K562 (cell line): ENCODE data around the gene ZNF17. TPM values are rescaled to one million over a fixed set of nuclear protein-coding genes. Genes with fewer than 3 reads are reported as not detected.

Experiments used
- ATF6 ChIP-seq: sonication (generic); formaldehyde crosslinking; IDR thresholded peaks from 2 replicates; pipeline ENCODE4 v1.4.0; 2020; ENCODE audit warnings: mild to moderate bottlenecking, missing genetic modification reagents
- ATF7 ChIP-seq: fragments of 450-650 bp; IDR thresholded peaks from 2 replicates; pipeline ENCODE4 v1.7.1; 2014; ENCODE audit warnings: mild to moderate bottlenecking, moderate library complexity
- CC2D1A ChIP-seq: fragments of 450-650 bp; IDR thresholded peaks from 2 replicates; pipeline ENCODE4 v1.6.1; 2017; ENCODE audit warnings: mild to moderate bottlenecking
- CHD1 ChIP-seq: fragments of 200-600 bp; sonication (generic); IDR thresholded peaks from one replicate; pipeline ENCODE4 v1.6.1; 2012; ENCODE audit warnings: mild to moderate bottlenecking, moderate library complexity, low read length, inconsistent platforms
- HNRNPH1 ChIP-seq: fragments of 200-400 bp; formaldehyde crosslinking; optimal IDR thresholded peaks from 2 replicates; pipeline ENCODE3; 2017; ENCODE audit warnings: low read depth, mild to moderate bottlenecking, low read length, moderate library complexity
- MCM3 ChIP-seq: fragments of 450-650 bp; IDR thresholded peaks from 2 replicates; pipeline ENCODE4 v1.6.1; 2016
- MTF1 ChIP-seq: fragments of 250-450 bp; sonication (Bioruptor Pico); IDR thresholded peaks from 2 replicates; pipeline ENCODE4 v1.9.0; 2021; ENCODE audit warnings: moderate library complexity, mild to moderate bottlenecking, inconsistent platforms, borderline replicate concordance
- NFRKB ChIP-seq: fragments of 450-650 bp; IDR thresholded peaks from 2 replicates; pipeline ENCODE4 v1.6.1; 2016; ENCODE audit warnings: low read depth
- PHB ChIP-seq: fragments of 250-450 bp; sonication (Bioruptor Pico); IDR thresholded peaks from 2 replicates; pipeline ENCODE4 v1.5.0; 2021
- PHF20 ChIP-seq: fragments of 450-650 bp; IDR thresholded peaks from 2 replicates; pipeline ENCODE4 v1.6.1; 2018; ENCODE audit not compliant: partially characterized antibody
- POLR3A ChIP-seq: IDR thresholded peaks from 2 replicates; pipeline ENCODE4 v1.6.1; 2011; ENCODE audit warnings: borderline replicate concordance, mild to moderate bottlenecking, moderate library complexity; ENCODE audit not compliant: insufficient read length, insufficient read depth; ENCODE audit errors: extremely low read depth
- RNF2 ChIP-seq: sonication (generic); IDR thresholded peaks from 2 replicates; pipeline ENCODE4 v1.6.1; 2016
- SOX6 ChIP-seq: fragments of 450-650 bp; IDR thresholded peaks from 2 replicates; pipeline ENCODE4 v1.6.1; 2014; ENCODE audit warnings: mild to moderate bottlenecking
- SP2 ChIP-seq: IDR thresholded peaks from 2 replicates; pipeline ENCODE4 v1.6.1; 2011; ENCODE audit warnings: mild to moderate bottlenecking, low read depth, low read length, moderate library complexity; ENCODE audit not compliant: poor library complexity, severe bottlenecking; ENCODE audit errors: extremely low read depth
- TSC22D4 ChIP-seq: fragments of 450-650 bp; IDR thresholded peaks from 2 replicates; pipeline ENCODE4 v1.6.1; 2016; ENCODE audit warnings: missing genetic modification characterization, missing biosample characterization, control low read depth
- VEZF1 ChIP-seq: fragments of 200-800 bp; sonication (Bioruptor generic); IDR thresholded peaks from 2 replicates; pipeline ENCODE4 v1.6.1; 2017; ENCODE audit warnings: missing genetic modification characterization, missing compliant biosample characterization
- WHSC1 ChIP-seq: IDR thresholded peaks from one replicate; pipeline ENCODE4 v1.6.1; 2012; ENCODE audit warnings: low read length, control low read depth, inconsistent platforms
- ZNF24 ChIP-seq: fragments of 450-650 bp; IDR thresholded peaks from 2 replicates; pipeline ENCODE4 v1.6.1; 2016
- ZNF395 ChIP-seq: fragments of 200-800 bp; sonication (Bioruptor generic); IDR thresholded peaks from 2 replicates; pipeline ENCODE4 v1.6.1; 2017; ENCODE audit warnings: missing genetic modification characterization, missing compliant biosample characterization
- ZNF79 ChIP-seq: fragments of 250-450 bp; sonication (Bioruptor Pico); IDR thresholded peaks from 2 replicates; pipeline ENCODE4 v1.4.0; 2020; ENCODE audit warnings: low read depth, mild to moderate bottlenecking, moderate library complexity
- polyA plus RNA-seq, 8 experiments: library from polyadenylated mRNA; depleted of rRNA in 4 of 8; stranded (reverse) in 5 of 8; unstranded in 3 of 8; fragments of >200 nt; fragmentation: Nextera tagmentation in 2 of 8; fragmentation: Illumina TruSeq in 1 of 8; extraction: Ambion mirVana in 2 of 8; extraction: Trizol in 1 of 8; gene quantifications; 2 replicates each; pipeline versions ENCODE4 v1.2.1 to v1.2.3, GENCODE V29; 2011 to 2014; ENCODE audit warnings: inconsistent platforms in 1 of 8, missing spikeins in 1 of 8
- total RNA-seq, 7 experiments: library from RNA; depleted of rRNA in 6 of 7; stranded (reverse); fragments of >200 nt in 6 of 7; fragmentation: Illumina TruSeq in 2 of 7; extraction: Trizol in 2 of 7; gene quantifications; 2 replicates each; pipeline versions ENCODE4 v1.2.1 to v1.2.3, GENCODE V29; 2011 to 2021; ENCODE audit warnings: low replicate concordance in 1 of 7
- TF ChIP-seq, protein P1 (sequence below), 2 experiments: fragments of 450-650 bp; IDR thresholded peaks; 2 replicates each; pipeline ENCODE4 v1.6.1; 2016
- TF ChIP-seq, protein P2 (sequence below): fragments of 450-650 bp; IDR thresholded peaks from 2 replicates; pipeline ENCODE4 v1.6.1; 2016

Gene ZNF17
- total and polyA plus RNA-seq, 9 of the 15 experiments (the other 6 are each of a cell fraction or from before 2014, with no cell fraction given) = 5.3 to 8.6 (median 6.5) TPM

DNA sequence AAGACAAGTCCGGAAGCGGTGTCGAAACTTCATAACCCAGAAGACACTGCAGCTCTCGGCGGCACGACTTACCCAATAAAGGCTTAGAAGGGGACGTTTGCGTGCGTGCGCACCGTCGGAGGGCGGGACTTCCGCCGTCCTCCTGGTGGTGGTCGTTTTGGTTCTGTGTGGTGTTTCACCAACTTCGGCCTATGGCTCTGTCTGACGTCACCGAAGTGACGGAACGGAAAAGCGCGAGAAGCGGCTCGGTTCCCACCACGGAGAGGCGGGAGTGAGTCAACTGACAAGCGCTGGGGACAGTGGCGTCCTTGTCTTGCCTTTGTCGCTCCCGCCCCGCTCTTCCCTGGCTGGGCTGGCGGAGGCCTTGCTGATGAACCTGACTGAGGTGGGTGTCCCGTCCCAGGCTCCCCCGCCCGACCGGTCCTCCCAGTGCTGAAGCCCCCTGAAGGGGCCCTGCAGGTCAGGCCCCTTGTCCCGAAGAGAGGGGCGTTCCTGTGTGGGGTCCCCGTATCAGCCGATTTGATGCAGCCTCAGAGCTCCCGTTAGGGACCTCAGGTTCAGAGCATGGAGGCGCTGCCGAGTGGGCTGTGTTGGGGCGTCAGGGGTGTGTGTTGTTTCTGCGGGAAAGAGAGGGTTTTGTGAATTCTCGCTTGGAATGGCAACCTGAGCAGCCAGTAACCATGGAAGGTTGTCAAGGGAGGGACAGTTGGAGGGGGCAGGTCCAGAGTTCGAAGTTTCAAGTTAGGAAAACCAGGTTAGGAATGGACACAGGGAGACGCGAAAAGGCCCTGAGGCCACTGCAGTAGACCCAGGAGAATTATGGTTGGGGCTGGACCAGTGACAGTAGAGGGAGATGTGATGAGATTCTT lies 21.0 kb upstream of the ZNF17 start, which contains the start of gene ZNF548 (continued):
- TF ChIP-seq HNRNPH1 = no peak
- TF ChIP-seq POLR3A = no peak
- no peak for TF ChIP-seq PHB (CRISPR knock-in tag)
- 0 out of 2 replicates have a peak, but pooled peaks have one; percentile 35 for TF ChIP-seq NFRKB
- TF ChIP-seq, protein P1, sequence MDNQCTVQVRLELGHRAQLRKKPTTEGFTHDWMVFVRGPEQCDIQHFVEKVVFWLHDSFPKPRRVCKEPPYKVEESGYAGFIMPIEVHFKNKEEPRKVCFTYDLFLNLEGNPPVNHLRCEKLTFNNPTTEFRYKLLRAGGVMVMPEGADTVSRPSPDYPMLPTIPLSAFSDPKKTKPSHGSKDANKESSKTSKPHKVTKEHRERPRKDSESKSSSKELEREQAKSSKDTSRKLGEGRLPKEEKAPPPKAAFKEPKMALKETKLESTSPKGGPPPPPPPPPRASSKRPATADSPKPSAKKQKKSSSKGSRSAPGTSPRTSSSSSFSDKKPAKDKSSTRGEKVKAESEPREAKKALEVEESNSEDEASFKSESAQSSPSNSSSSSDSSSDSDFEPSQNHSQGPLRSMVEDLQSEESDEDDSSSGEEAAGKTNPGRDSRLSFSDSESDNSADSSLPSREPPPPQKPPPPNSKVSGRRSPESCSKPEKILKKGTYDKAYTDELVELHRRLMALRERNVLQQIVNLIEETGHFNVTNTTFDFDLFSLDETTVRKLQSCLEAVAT (IDR thresholded peaks at IDR 0.05) = peak in 1 of 2 experiments; percentile 27; a peak in 1 of 4 replicates
- TF ChIP-seq ZNF79 (CRISPR knock-in tag) = no peak
- TF ChIP-seq CHD1 = no peak
- TF ChIP-seq PHF20 = peak; percentile 53
- no peak for TF ChIP-seq ZNF395 (CRISPR knock-in tag)
- no peak for TF ChIP-seq MCM3
- no peak for TF ChIP-seq MTF1
- TF ChIP-seq ATF7 = peak; percentile 97
- no peak for TF ChIP-seq TSC22D4 (tag)
- TF ChIP-seq ATF6 (CRISPR knock-in tag) = 0 out of 2 replicates have a peak, but pooled peaks have one; percentile 34
- TF ChIP-seq ZNF24 = no peak
- peak; percentile 60 for TF ChIP-seq VEZF1
- peak; percentile 64 for TF ChIP-seq SP2
- no peak for TF ChIP-seq CC2D1A
- peak; percentile 33; the same call in 1 of the 2 replicates for TF ChIP-seq SOX6
- TF ChIP-seq WHSC1 = no peak
- TF ChIP-seq, protein P2, sequence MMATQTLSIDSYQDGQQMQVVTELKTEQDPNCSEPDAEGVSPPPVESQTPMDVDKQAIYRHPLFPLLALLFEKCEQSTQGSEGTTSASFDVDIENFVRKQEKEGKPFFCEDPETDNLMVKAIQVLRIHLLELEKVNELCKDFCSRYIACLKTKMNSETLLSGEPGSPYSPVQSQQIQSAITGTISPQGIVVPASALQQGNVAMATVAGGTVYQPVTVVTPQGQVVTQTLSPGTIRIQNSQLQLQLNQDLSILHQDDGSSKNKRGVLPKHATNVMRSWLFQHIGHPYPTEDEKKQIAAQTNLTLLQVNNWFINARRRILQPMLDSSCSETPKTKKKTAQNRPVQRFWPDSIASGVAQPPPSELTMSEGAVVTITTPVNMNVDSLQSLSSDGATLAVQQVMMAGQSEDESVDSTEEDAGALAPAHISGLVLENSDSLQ = peak; percentile 70
- peak; percentile 52; the same call in 1 of the 2 replicates for TF ChIP-seq RNF2
